HepG2 (cell line): ENCODE results near the gene VPS9D1. TPM values are rescaled to one million over a fixed set of nuclear protein-coding genes. Genes with fewer than 3 reads are reported as not detected.

Experiments
- ARNT2 ChIP-seq: sonication (generic); formaldehyde crosslinking; IDR thresholded peaks from 2 replicates; pipeline ENCODE4 v1.8.0; 2022; ENCODE audit warnings: mild to moderate bottlenecking, low read depth, missing genetic modification reagents, moderate library complexity
- BCL6 ChIP-seq: IDR thresholded peaks from 2 replicates; pipeline ENCODE4 v1.6.1; 2016; ENCODE audit warnings: missing genetic modification reagents, missing compliant biosample characterization
- ELF1 ChIP-seq: sonication (generic); formaldehyde crosslinking; IDR thresholded peaks from 2 replicates; pipeline ENCODE4 v1.4.0; 2020; ENCODE audit warnings: missing genetic modification reagents
- HES4 ChIP-seq: sonication (generic); formaldehyde crosslinking; IDR thresholded peaks from 2 replicates; pipeline ENCODE4 v1.9.0; 2021; ENCODE audit warnings: mild to moderate bottlenecking, missing genetic modification reagents, borderline replicate concordance
- KAT7 ChIP-seq: IDR thresholded peaks from 2 replicates; pipeline ENCODE4 v1.6.1; 2018; ENCODE audit warnings: borderline replicate concordance, missing compliant biosample characterization
- MTA1 ChIP-seq: sonication (generic); formaldehyde crosslinking; IDR thresholded peaks from 2 replicates; pipeline ENCODE4 v1.4.0; 2020; ENCODE audit warnings: missing genetic modification reagents, mild to moderate bottlenecking, borderline replicate concordance
- SALL1 ChIP-seq: sonication (generic); formaldehyde crosslinking; IDR thresholded peaks from 2 replicates; pipeline ENCODE4 v1.8.0; 2022; ENCODE audit warnings: mild to moderate bottlenecking, missing genetic modification reagents
- SAP130 ChIP-seq: IDR thresholded peaks from 2 replicates; pipeline ENCODE4 v1.6.1; 2016; ENCODE audit warnings: low read depth
- SOX6 ChIP-seq, 2 experiments: fragments of 450-650 bp in 1 of 2; sonication (generic) in 1 of 2; formaldehyde crosslinking in 1 of 2; IDR thresholded peaks; 2 replicates each; pipeline versions ENCODE4 v1.4.0 to v1.6.1; 2017 to 2020; ENCODE audit warnings: antibody characterized with exemption in 1 of 2, mild to moderate bottlenecking in 1 of 2, missing genetic modification reagents in 1 of 2
- SP4 ChIP-seq: sonication (generic); formaldehyde crosslinking; IDR thresholded peaks from 2 replicates; pipeline ENCODE4 v1.8.1; 2023; ENCODE audit warnings: mild to moderate bottlenecking, missing genetic modification reagents
- TEAD3 ChIP-seq: optimal IDR thresholded peaks from 2 replicates; pipeline ENCODE3; 2016; ENCODE audit warnings: borderline replicate concordance
- ZFP62 ChIP-seq: sonication (generic); formaldehyde crosslinking; IDR thresholded peaks from 2 replicates; pipeline ENCODE4 v1.4.0; 2020; ENCODE audit warnings: missing genetic modification reagents
- ZMYM3 ChIP-seq: sonication (generic); formaldehyde crosslinking; IDR thresholded peaks from 2 replicates; pipeline ENCODE4 v1.5.1; 2020; ENCODE audit warnings: mild to moderate bottlenecking, missing genetic modification reagents
- ZNF501 ChIP-seq: sonication (generic); formaldehyde crosslinking; IDR thresholded peaks from 2 replicates; pipeline ENCODE4 v1.5.1; 2020; ENCODE audit warnings: mild to moderate bottlenecking, moderate library complexity, missing genetic modification reagents
- ZNF589 ChIP-seq: sonication (generic); formaldehyde crosslinking; conservative IDR thresholded peaks from 2 replicates; pipeline ENCODE4 v1.8.0; 2022; ENCODE audit warnings: mild to moderate bottlenecking, moderate library complexity, missing genetic modification reagents
- ZNF777 ChIP-seq: sonication (generic); formaldehyde crosslinking; IDR thresholded peaks from 2 replicates; pipeline ENCODE4 v1.4.0; 2020; ENCODE audit warnings: missing genetic modification reagents
- polyA plus RNA-seq, 8 experiments: library from polyadenylated mRNA; depleted of rRNA in 3 of 8; stranded (reverse) in 7 of 8; unstranded in 1 of 8; fragments of >200 nt; fragmentation: Illumina TruSeq in 4 of 8; extraction: Trizol in 4 of 8; gene quantifications; 2 replicates each; pipeline versions ENCODE4 v1.2.1 to v1.2.3, GENCODE V29; 2011 to 2016; ENCODE audit warnings: low read depth in 4 of 8, missing spikeins in 1 of 8, mixed read lengths in 1 of 8; ENCODE audit not compliant: insufficient read depth in 1 of 8
- total RNA-seq, 5 experiments: library from RNA; depleted of rRNA; stranded (reverse); fragments of >200 nt; fragmentation: Illumina TruSeq; extraction: Trizol; gene quantifications; 2 replicates each; pipeline ENCODE4 v1.2.3, GENCODE V29; 2016; ENCODE audit warnings: low read depth in 1 of 5
- TF ChIP-seq, protein P1 (sequence below), 2 experiments: sonication (generic) in 1 of 2; formaldehyde crosslinking in 1 of 2; IDR thresholded peaks; 2 replicates each; pipeline versions ENCODE4 v1.4.0 to v1.6.1; 2016 to 2020; ENCODE audit warnings: borderline replicate concordance in 1 of 2, low read depth in 1 of 2, mild to moderate bottlenecking in 1 of 2, missing genetic modification reagents in 1 of 2
- TF ChIP-seq, protein P2 (sequence below): sonication (generic); formaldehyde crosslinking; IDR thresholded peaks from 2 replicates; pipeline ENCODE4 v1.5.1; 2020; ENCODE audit warnings: mild to moderate bottlenecking, moderate library complexity, missing genetic modification reagents
- TF ChIP-seq, protein P3 (sequence below): sonication (generic); formaldehyde crosslinking; IDR thresholded peaks from 2 replicates; pipeline ENCODE4 v1.5.0; 2020; ENCODE audit warnings: missing genetic modification reagents, mild to moderate bottlenecking, borderline replicate concordance
- TF ChIP-seq, protein P4 (sequence below): sonication (generic); formaldehyde crosslinking; IDR thresholded peaks from 2 replicates; pipeline ENCODE4 v1.4.0; 2020; ENCODE audit warnings: mild to moderate bottlenecking, missing genetic modification reagents
- TF ChIP-seq, protein P5 (sequence below): sonication (generic); formaldehyde crosslinking; IDR thresholded peaks from 2 replicates; pipeline ENCODE4 v1.8.1; 2023; ENCODE audit warnings: mild to moderate bottlenecking, missing genetic modification reagents, borderline replicate concordance

The VPS9D1 gene
- total and polyA plus RNA-seq, 2 of the 13 experiments (the other 11 are each of a cell fraction or from before 2014, with no cell fraction given) = 10.1 to 13.2 TPM

DNA sequence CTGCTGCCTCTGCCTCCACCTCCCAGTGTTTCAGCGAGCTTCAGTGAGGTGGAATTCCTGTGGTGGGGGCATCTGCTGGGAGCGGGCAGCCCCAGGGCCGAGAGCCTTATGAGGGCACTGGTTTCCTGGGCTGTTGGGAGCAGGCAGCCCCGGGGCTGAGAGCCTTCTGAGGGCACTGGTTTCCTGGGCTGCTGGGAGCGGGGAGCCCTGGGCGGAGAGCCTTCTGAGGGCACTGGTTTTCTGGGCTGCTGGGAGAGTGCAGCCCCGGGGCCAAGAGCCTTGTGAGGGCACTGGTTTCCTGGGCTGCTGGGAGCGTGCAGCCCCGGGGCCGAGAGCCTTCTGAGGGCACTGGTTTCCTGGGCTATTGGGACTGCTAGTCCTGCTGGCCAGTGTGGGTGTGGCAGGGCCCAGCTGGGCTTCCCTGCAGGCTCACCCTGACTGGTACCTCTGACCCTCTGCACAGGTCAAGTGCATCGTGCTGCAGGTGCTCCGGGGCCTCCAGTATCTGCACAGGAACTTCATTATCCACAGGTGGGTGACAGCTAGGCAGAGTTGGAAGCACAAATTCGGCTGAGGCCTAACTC is 28.6 kb downstream of the VPS9D1 start (continued):
- TF ChIP-seq ZNF501 (0 out of 2 replicates have a peak, but pooled peaks have one; percentile 33), ZMYM3 (CRISPR knock-in tag) (0 out of 2 replicates have a peak, but pooled peaks have one; percentile 13), MTA1 (CRISPR knock-in tag) (no peak), SP4 (0 out of 2 replicates have a peak, but pooled peaks have one; percentile 25), TEAD3 (peak; percentile 75), HES4 (CRISPR knock-in tag) (no peak), ZNF777 (CRISPR knock-in tag) (no peak), SALL1 (0 out of 2 replicates have a peak, but pooled peaks have one; percentile 16), ZFP62 (CRISPR knock-in tag) (no peak), ARNT2 (CRISPR knock-in tag) (no peak), SOX6 (IDR thresholded peaks at IDR 0.05) (no peak), SOX6 (CRISPR knock-in tag; IDR thresholded peaks at IDR 0.05) (no peak), SAP130 (CRISPR knock-in tag) (peak; percentile 49), BCL6 (CRISPR knock-in tag) (peak; percentile 55), ELF1 (CRISPR knock-in tag) (0 out of 2 replicates have a peak, but pooled peaks have one; percentile 30), ZNF589 (CRISPR knock-in tag) (no peak), KAT7 (CRISPR knock-in tag) (no peak; the same call in 1 of the 2 replicates)
- TF ChIP-seq, protein P1, sequence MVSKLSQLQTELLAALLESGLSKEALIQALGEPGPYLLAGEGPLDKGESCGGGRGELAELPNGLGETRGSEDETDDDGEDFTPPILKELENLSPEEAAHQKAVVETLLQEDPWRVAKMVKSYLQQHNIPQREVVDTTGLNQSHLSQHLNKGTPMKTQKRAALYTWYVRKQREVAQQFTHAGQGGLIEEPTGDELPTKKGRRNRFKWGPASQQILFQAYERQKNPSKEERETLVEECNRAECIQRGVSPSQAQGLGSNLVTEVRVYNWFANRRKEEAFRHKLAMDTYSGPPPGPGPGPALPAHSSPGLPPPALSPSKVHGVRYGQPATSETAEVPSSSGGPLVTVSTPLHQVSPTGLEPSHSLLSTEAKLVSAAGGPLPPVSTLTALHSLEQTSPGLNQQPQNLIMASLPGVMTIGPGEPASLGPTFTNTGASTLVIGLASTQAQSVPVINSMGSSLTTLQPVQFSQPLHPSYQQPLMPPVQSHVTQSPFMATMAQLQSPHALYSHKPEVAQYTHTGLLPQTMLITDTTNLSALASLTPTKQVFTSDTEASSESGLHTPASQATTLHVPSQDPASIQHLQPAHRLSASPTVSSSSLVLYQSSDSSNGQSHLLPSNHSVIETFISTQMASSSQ (IDR thresholded peaks at IDR 0.05; ENCODE audit: low read depth) = no peak
- TF ChIP-seq, protein P1 (CRISPR knock-in tag; IDR thresholded peaks at IDR 0.05; ENCODE audit: borderline replicate concordance) = no peak
- TF ChIP-seq, protein P2, sequence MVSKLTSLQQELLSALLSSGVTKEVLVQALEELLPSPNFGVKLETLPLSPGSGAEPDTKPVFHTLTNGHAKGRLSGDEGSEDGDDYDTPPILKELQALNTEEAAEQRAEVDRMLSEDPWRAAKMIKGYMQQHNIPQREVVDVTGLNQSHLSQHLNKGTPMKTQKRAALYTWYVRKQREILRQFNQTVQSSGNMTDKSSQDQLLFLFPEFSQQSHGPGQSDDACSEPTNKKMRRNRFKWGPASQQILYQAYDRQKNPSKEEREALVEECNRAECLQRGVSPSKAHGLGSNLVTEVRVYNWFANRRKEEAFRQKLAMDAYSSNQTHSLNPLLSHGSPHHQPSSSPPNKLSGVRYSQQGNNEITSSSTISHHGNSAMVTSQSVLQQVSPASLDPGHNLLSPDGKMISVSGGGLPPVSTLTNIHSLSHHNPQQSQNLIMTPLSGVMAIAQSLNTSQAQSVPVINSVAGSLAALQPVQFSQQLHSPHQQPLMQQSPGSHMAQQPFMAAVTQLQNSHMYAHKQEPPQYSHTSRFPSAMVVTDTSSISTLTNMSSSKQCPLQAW (CRISPR knock-in tag) = no peak
- TF ChIP-seq, protein P3, sequence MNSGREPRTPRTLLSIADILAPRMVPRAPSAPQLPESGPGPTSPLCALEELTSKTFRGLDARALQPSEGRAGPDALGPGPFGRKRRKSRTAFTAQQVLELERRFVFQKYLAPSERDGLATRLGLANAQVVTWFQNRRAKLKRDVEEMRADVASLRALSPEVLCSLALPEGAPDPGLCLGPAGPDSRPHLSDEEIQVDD = 0 out of 2 replicates have a peak, but pooled peaks have one; percentile 48
- TF ChIP-seq, protein P4, sequence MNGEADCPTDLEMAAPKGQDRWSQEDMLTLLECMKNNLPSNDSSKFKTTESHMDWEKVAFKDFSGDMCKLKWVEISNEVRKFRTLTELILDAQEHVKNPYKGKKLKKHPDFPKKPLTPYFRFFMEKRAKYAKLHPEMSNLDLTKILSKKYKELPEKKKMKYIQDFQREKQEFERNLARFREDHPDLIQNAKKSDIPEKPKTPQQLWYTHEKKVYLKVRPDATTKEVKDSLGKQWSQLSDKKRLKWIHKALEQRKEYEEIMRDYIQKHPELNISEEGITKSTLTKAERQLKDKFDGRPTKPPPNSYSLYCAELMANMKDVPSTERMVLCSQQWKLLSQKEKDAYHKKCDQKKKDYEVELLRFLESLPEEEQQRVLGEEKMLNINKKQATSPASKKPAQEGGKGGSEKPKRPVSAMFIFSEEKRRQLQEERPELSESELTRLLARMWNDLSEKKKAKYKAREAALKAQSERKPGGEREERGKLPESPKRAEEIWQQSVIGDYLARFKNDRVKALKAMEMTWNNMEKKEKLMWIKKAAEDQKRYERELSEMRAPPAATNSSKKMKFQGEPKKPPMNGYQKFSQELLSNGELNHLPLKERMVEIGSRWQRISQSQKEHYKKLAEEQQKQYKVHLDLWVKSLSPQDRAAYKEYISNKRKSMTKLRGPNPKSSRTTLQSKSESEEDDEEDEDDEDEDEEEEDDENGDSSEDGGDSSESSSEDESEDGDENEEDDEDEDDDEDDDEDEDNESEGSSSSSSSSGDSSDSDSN (CRISPR knock-in tag) = peak; percentile 17; the same call in 1 of the 2 replicates
- TF ChIP-seq, protein P5, sequence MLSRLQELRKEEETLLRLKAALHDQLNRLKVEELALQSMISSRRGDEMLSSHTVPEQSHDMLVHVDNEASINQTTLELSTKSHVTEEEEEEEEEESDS (CRISPR knock-in tag) = no peak
